Measurements from ENCODE around the gene AMD1. TPM values are rescaled to one million over a fixed set of nuclear protein-coding genes. Genes with fewer than 3 reads are reported as not detected.
"Not testable (repeated sequence)": the region's sequence is repeated elsewhere in the genome, so short reads cannot be mapped to it uniquely, and the experiment has no call there.

The AMD1 gene
- total and polyA plus RNA-seq, 10 of the 15 experiments (the other 5 are each of a cell fraction or from before 2014, with no cell fraction given): 58.2 to 116 (median 79.3) TPM

- in situ Hi-C loops (cut with MboI): no loop called here
- WGBS (ENCODE audit: insufficient coverage, insufficient replicate concordance, low lambda C conversion rate, missing lambda C conversion rate): 88% methylated on average over 8 of the region's 8 CpGs
- no peak for TF ChIP-seq MTA2 (IDR thresholded peaks at IDR 0.05; ENCODE audit: low read depth)
- TF ChIP-seq POLR2A (IDR thresholded peaks at IDR 0.05; ENCODE audit: low read depth, low read length): 0 out of 2 replicates have a peak, but pooled peaks have one; percentile 21
- DNase-seq (ENCODE audit: low read depth, low spot score): no peak
- no peak overlapping the region for H3K4me2 ChIP-seq (ENCODE audit: control insufficient read depth, insufficient read depth)
- H3K4me1 ChIP-seq (ENCODE audit: control insufficient read depth, insufficient read depth, low read length): no peaks in the 10 kb centered on the region
- ATAC-seq: no peak
- no peaks in the 10 kb centered on the region for H3K27me3 ChIP-seq (replicated peaks in 1 of 2; ENCODE audit: control insufficient read depth in 2 of 2, insufficient read depth in 2 of 2, low read length in 1 of 2)
- POLR2A ChIA-PET: no interaction called here
- H3K27ac ChIP-seq (ENCODE audit: control insufficient read depth, insufficient read depth): no peak overlapping the region
- H2AFZ ChIP-seq (ENCODE audit: control insufficient read depth, low read depth, low read length): no peak overlapping the region
- no peaks in the 10 kb centered on the region for H4K20me1 ChIP-seq (ENCODE audit: control insufficient read depth, insufficient read depth)
- CTCF ChIA-PET: no interaction called here
- H3K9me3 ChIP-seq (replicated peaks; ENCODE audit: control insufficient read depth, insufficient read depth, low read length): peaks cover 3% of the 10 kb centered on the region; the same call in 2 of the 3 replicates
- BruUV-seq (replicated peaks): no TSS peak
- RAD21 ChIA-PET (ENCODE audit: unreplicated experiment): no interaction called here
- intact Hi-C loops (cut with micrococcal nuclease; ENCODE audit: unreplicated experiment): no loop called here
- no peaks in the 10 kb centered on the region for H3K79me2 ChIP-seq (ENCODE audit: control insufficient read depth, insufficient read depth, low read length)
- no peak overlapping the region for H3K9ac ChIP-seq (ENCODE audit: control insufficient read depth, insufficient read depth, low read length)
- H3K36me3 ChIP-seq (ENCODE audit: control insufficient read depth in 2 of 2, insufficient read depth in 2 of 2, low read length in 1 of 2): peaks cover 1 to 9% of the 10 kb centered on the region in 2 experiments; a peak in 3 of 4 replicates
- no peak for FAIRE-seq
- SMC1A ChIA-PET (ENCODE audit: uncharacterized antibody, unreplicated experiment): interaction anchor here (2.0 kb wide), 1 partner anchor 12 kb away, joined by 7 read pairs; no protein-coding TSS in a partner anchor
- H3K4me3 ChIP-seq: no peak overlapping the region
Measured at GRCh38 chr6:110902091-110902490, 27.5 kb downstream of the AMD1 start.

- RAD21 ChIA-PET (ENCODE audit: unreplicated experiment); in situ Hi-C loops (cut with MboI); FAIRE-seq; POLR2A ChIA-PET; ATAC-seq; H3K36me3 ChIP-seq (ENCODE audit: control insufficient read depth in 2 of 2, insufficient read depth in 2 of 2, low read length in 1 of 2); H4K20me1 ChIP-seq (ENCODE audit: control insufficient read depth, insufficient read depth); H3K27me3 ChIP-seq (replicated peaks in 1 of 2; ENCODE audit: control insufficient read depth in 2 of 2, insufficient read depth in 2 of 2, low read length in 1 of 2); H3K4me1 ChIP-seq (ENCODE audit: control insufficient read depth, insufficient read depth, low read length); H3K79me2 ChIP-seq (ENCODE audit: control insufficient read depth, insufficient read depth, low read length); SMC1A ChIA-PET (ENCODE audit: uncharacterized antibody, unreplicated experiment); H2AFZ ChIP-seq (ENCODE audit: control insufficient read depth, low read depth, low read length); H3K27ac ChIP-seq (ENCODE audit: control insufficient read depth, insufficient read depth); BruUV-seq (replicated peaks); H3K4me2 ChIP-seq (ENCODE audit: control insufficient read depth, insufficient read depth); H3K9me3 ChIP-seq (replicated peaks; ENCODE audit: control insufficient read depth, insufficient read depth, low read length); DNase-seq (ENCODE audit: low read depth, low spot score); H3K4me3 ChIP-seq; intact Hi-C loops (cut with micrococcal nuclease; ENCODE audit: unreplicated experiment); H3K9ac ChIP-seq (ENCODE audit: control insufficient read depth, insufficient read depth, low read length); CTCF ChIA-PET: not testable (repeated sequence)
- no CpG with 5 or more reads among the region's 2 CpGs for WGBS (ENCODE audit: insufficient coverage, insufficient replicate concordance, low lambda C conversion rate, missing lambda C conversion rate)
Measured at GRCh38 chr6:110906273-110906672, 31.7 kb downstream of the AMD1 start.

Data from GM12878 (cell line).